MCF 10A (cell line): Measurements from ENCODE around the gene HSF2BP. TPM values are rescaled to one million over a fixed set of nuclear protein-coding genes. Genes with fewer than 3 reads are reported as not detected.

Source experiments
- BruUV-seq: library from RNA; stranded (reverse); fragments of 400-500 nt; replicated peaks from 2 replicates; lab custom pipeline; 2021; lab: Mats Ljungman, UMichigan
- CTCF ChIA-PET: fragments of 300-600 bp; sonication (Branson Sonifier 250); formaldehyde crosslinking; extraction: SDS; loops from one replicate; lab custom pipeline; 2021; ENCODE audit warnings: antibody characterized with exemption, inconsistent platforms; lab: Yijun Ruan, JAX
- POLR2A ChIA-PET: fragments of 300-600, 350-650 bp; sonication (Branson Sonifier 250); formaldehyde crosslinking; extraction: SDS; loops from one replicate; lab custom pipeline; 2020; ENCODE audit warnings: antibody characterized with exemption, inconsistent platforms; lab: Yijun Ruan, JAX
- DNase-seq: peaks from one replicate; pipeline ENCODE4 v3.0.0-alpha.2; 2018; ENCODE audit not compliant: unreplicated experiment
- H3K27ac Mint-ChIP-seq: one replicate; pipeline ENCODE4 v1.8.0; 2022; ENCODE audit warnings: mild to moderate bottlenecking, low read depth, mixed read lengths; ENCODE audit not compliant: unreplicated experiment
- H3K27me3 Mint-ChIP-seq: one replicate; pipeline ENCODE4 v1.8.0; 2022; ENCODE audit warnings: mixed read lengths; ENCODE audit not compliant: insufficient read depth, unreplicated experiment
- H3K36me3 Mint-ChIP-seq: one replicate; pipeline ENCODE4 v1.8.0; 2022; ENCODE audit warnings: mild to moderate bottlenecking, moderate library complexity, mixed read lengths; ENCODE audit not compliant: insufficient read depth, unreplicated experiment
- H3K4me1 Mint-ChIP-seq: one replicate; pipeline ENCODE4 v1.8.0; 2022; ENCODE audit warnings: mixed read lengths; ENCODE audit not compliant: insufficient read depth, unreplicated experiment
- H3K4me3 Mint-ChIP-seq: one replicate; pipeline ENCODE4 v1.8.0; 2022; ENCODE audit warnings: mild to moderate bottlenecking, moderate library complexity, mixed read lengths; ENCODE audit not compliant: unreplicated experiment
- H3K9me3 Mint-ChIP-seq: one replicate; pipeline ENCODE4 v1.8.0; 2022; ENCODE audit warnings: mixed read lengths; ENCODE audit not compliant: unreplicated experiment
- CTCF ChIP-seq: fragments of 200-600 bp; IDR thresholded peaks from one replicate; pipeline ENCODE4 v1.8.0; 2022; ENCODE audit warnings: antibody characterized with exemption, mild to moderate bottlenecking; ENCODE audit not compliant: unreplicated experiment
- intact Hi-C: fragments of 100-400 bp; cut with micrococcal nuclease; formaldehyde crosslinking; loops from 2 replicates; pipeline ENCODE4 v1.14.1; 2022
- total RNA-seq: library from RNA; stranded (reverse); gene quantifications from 2 replicates; pipeline ENCODE4 v1.2.3, GENCODE V29; 2022

HSF2BP gene
- total RNA-seq, 1 experiment from 2014 or later: 6.8 TPM

DNA sequence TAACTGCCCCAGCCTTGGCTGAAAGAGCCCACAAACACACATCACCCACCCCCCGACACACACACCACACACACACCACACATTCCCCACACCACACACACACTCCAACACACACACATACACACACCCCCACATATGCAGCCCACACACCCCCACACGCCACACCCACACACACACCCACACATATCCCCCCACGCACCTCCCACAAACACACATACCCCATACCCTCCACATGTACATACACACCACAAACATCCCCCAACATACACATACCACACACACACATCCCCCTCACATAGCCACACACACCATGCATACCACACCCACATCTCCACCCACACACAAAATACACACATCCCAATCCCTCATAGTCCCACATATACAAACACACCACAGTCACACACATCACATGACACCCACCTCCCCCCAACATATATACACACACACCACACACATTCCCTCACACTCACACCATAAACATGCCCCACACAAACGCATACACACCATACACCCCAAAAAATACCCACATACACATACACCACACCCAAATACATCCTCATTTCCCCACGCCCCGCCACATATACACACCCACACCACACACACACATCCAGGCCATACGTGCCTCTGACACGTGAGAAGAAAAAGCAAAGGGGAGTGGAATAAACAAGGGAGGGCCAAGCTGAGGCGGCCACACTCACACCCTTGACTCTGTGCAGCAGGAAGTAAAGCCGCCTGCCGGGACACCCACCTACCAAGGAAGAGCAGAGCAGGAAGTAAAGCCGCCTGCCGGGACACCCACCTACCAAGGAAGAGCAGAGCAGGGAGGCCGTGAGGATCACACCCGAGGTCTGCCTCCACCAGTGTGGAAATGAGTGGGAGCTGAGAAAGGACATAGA is 53.7 kb downstream of the HSF2BP start:
- Mint-ChIP-seq H3K4me3 (no peak overlapping the region), H3K27me3 (no peaks in the 10 kb centered on the region), H3K36me3 (no peaks in the 10 kb centered on the region), H3K27ac (no peak overlapping the region), H3K4me1 (peaks cover 47% of the 10 kb centered on the region), H3K9me3 (no peaks in the 10 kb centered on the region)
- ChIA-PET CTCF (no interaction called here), POLR2A (interaction anchor here (2.7 kb wide), 1 partner anchor 20 kb away, joined by 8 read pairs; no protein-coding TSS in a partner anchor)
- no peak for DNase-seq
- no peak for TF ChIP-seq CTCF
- no TSS peak for BruUV-seq
- intact Hi-C loops: no loop called here

- no TSS peak for BruUV-seq
- no peak overlapping the region for H3K4me3 Mint-ChIP-seq
- H3K27ac Mint-ChIP-seq: no peak overlapping the region
- no peaks in the 10 kb centered on the region for H3K9me3 Mint-ChIP-seq
- intact Hi-C loops: no loop called here
- H3K27me3 Mint-ChIP-seq: no peaks in the 10 kb centered on the region
- peaks cover 48% of the 10 kb centered on the region for H3K4me1 Mint-ChIP-seq
- POLR2A ChIA-PET: no interaction called here
- CTCF ChIA-PET: no interaction called here
- no peaks in the 10 kb centered on the region for H3K36me3 Mint-ChIP-seq
- DNase-seq: no peak
- no peak for TF ChIP-seq CTCF
Measured at GRCh38 chr21:43604505-43605204, 54.6 kb downstream of the HSF2BP start.

GRCh38 chr21:43603641-43604504 is 55.4 kb downstream of the HSF2BP start:
- Mint-ChIP-seq H3K27me3 (no peaks in the 10 kb centered on the region), H3K27ac (no peak overlapping the region), H3K9me3 (no peaks in the 10 kb centered on the region), H3K4me3 (no peak overlapping the region), H3K4me1 (peaks cover 40% of the 10 kb centered on the region), H3K36me3 (peaks cover 1% of the 10 kb centered on the region)
- POLR2A ChIA-PET: no interaction called here
- no TSS peak for BruUV-seq
- DNase-seq: no peak
- CTCF ChIA-PET: interaction anchor here (1.2 kb wide), 1 partner anchor 407 kb away, joined by 5 read pairs; no protein-coding TSS in a partner anchor
- no peak for TF ChIP-seq CTCF
- intact Hi-C loops: no loop called here
